CD1c-positive myeloid dendritic cell (primary cell): ENCODE data around the gene RANBP9.
A peak's percentile ranks its signal among the peaks of the same experiment; 100 is the strongest.

ENCODE experiments used
- DNase-seq: peaks from one replicate; pipeline ENCODE4 v3.0.0-alpha.2; 2016; ENCODE audit errors: extremely low spot score

RANBP9 gene

GRCh38 chr6:13600036-13600435, 111.6 kb downstream of the RANBP9 start:
- no peak for DNase-seq

- no peak for DNase-seq
These were observed 114.6 kb downstream of the RANBP9 start for GRCh38 chr6:13597073-13597472.

- no peak for DNase-seq
These were observed 117.9 kb downstream of the RANBP9 start for GRCh38 chr6:13593720-13594119.

- no peak for DNase-seq
These were observed 118.5 kb downstream of the RANBP9 start for GRCh38 chr6:13593103-13593502.

GRCh38 chr6:13591205-13591921, 120.3 kb downstream of the RANBP9 start:
- DNase-seq = no peak

GRCh38 chr6:13590574-13591153, 121.0 kb downstream of the RANBP9 start:
- no peak for DNase-seq

GRCh38 chr6:13589801-13590200, 121.8 kb downstream of the RANBP9 start:
- no peak for DNase-seq

GRCh38 chr6:13586603-13587542, 124.8 kb downstream of the RANBP9 start:
- no peak for DNase-seq

- DNase-seq = no peak
These were observed 129.9 kb downstream of the RANBP9 start for GRCh38 chr6:13581700-13582229.

GRCh38 chr6:13579911-13580310, 131.7 kb downstream of the RANBP9 start:
- peak; percentile 5 for DNase-seq

- DNase-seq = no peak
These were observed 133.7 kb downstream of the RANBP9 start for GRCh38 chr6:13577926-13578325.

GRCh38 chr6:13576017-13576416, 135.6 kb downstream of the RANBP9 start:
- no peak for DNase-seq

GRCh38 chr6:13575377-13575775, 136.3 kb downstream of the RANBP9 start:
- no peak for DNase-seq

- peak; percentile 80 for DNase-seq
These were observed 136.9 kb downstream of the RANBP9 start, which contains the start of gene SIRT5 for GRCh38 chr6:13574571-13575376. Gene SIRT5, plus strand, starts transcription at chr6:13574601. Its CDS starts 9,510 bp downstream, at chr6:13584111.

- peak; percentile 95 for DNase-seq
These were observed 137.5 kb downstream of the RANBP9 start for GRCh38 chr6:13574149-13574570.

- DNase-seq = peak; percentile 60
These were observed 137.9 kb downstream of the RANBP9 start for GRCh38 chr6:13573669-13574110.

- DNase-seq = no peak
These were observed 138.5 kb downstream of the RANBP9 start for GRCh38 chr6:13572951-13573654.

- DNase-seq = no peak
These were observed 139.4 kb downstream of the RANBP9 start for GRCh38 chr6:13572240-13572639.
